ENCODE measurements around the gene KDM4C.

Gene KDM4C

DNA sequence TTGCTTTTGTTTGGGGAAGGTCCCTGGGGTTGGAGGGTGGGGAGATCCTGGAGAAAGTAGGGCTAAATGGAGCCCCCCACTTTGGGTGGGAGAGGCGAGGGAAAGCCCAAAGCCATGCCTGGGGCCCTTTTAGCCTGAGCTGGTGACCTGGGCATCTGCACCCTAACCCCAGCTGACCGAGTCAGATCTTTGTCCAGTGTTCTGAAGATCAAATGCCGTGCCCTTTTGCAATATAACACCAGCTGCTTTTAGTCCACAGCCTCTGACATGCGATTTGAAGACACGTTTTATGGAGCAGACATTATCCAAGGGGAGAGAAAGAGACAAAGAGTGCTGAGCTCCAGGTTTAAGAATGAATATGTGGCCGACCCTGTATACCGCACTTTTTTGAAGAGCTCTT lies 416.5 kb downstream of the KDM4C start:
- Histone ChIP-seq H3K4me2 (no peak overlapping the region), H3K27ac (no peak overlapping the region), H3K4me3 (IDR thresholded peaks at IDR 0.05; ENCODE audit: insufficient read depth, low read depth, low read length) (no peak overlapping the region), H3K4me1 (ENCODE audit: low read depth, poor library complexity, severe bottlenecking) (no peaks in the 10 kb centered on the region), H3K79me2 (ENCODE audit: insufficient read depth, low read depth) (no peaks in the 10 kb centered on the region), H4K20me1 (ENCODE audit: insufficient read depth) (no peaks in the 10 kb centered on the region), H2AFZ (ENCODE audit: low read depth) (no peak overlapping the region), H3K36me3 (ENCODE audit: insufficient read depth) (no peaks in the 10 kb centered on the region), H3K9ac (no peak overlapping the region), H3K27me3 (ENCODE audit: insufficient read depth, low read depth) (no peaks in the 10 kb centered on the region)
- TF ChIP-seq, protein P1, sequence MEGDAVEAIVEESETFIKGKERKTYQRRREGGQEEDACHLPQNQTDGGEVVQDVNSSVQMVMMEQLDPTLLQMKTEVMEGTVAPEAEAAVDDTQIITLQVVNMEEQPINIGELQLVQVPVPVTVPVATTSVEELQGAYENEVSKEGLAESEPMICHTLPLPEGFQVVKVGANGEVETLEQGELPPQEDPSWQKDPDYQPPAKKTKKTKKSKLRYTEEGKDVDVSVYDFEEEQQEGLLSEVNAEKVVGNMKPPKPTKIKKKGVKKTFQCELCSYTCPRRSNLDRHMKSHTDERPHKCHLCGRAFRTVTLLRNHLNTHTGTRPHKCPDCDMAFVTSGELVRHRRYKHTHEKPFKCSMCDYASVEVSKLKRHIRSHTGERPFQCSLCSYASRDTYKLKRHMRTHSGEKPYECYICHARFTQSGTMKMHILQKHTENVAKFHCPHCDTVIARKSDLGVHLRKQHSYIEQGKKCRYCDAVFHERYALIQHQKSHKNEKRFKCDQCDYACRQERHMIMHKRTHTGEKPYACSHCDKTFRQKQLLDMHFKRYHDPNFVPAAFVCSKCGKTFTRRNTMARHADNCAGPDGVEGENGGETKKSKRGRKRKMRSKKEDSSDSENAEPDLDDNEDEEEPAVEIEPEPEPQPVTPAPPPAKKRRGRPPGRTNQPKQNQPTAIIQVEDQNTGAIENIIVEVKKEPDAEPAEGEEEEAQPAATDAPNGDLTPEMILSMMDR (conservative IDR thresholded peaks at IDR 0.05; ENCODE audit: low read depth, low read length), result no peak

DNA sequence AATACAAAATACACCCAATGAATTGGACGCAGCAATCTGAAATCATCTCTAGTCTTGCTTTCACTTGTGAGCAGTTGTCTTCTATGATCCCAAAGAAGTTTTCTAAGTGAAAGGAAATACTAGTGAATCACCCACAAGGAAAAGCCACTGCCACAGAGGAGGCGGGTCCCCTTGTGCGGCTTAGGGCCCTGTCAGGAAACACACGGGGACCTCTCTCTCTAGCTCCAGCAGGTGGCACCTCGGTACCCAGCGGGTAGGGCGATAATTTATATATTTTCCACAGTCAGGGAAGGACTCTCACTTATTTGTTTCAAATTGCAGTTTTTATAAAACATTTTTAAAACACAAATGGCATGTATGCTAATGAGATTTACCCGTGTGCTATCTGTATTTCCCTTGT lies 417.1 kb downstream of the KDM4C start:
- H4K20me1 ChIP-seq (ENCODE audit: insufficient read depth), result no peaks in the 10 kb centered on the region
- no peak overlapping the region for H3K27ac ChIP-seq
- no peaks in the 10 kb centered on the region for H3K27me3 ChIP-seq (ENCODE audit: insufficient read depth, low read depth)
- H3K79me2 ChIP-seq (ENCODE audit: insufficient read depth, low read depth), result no peaks in the 10 kb centered on the region
- no peak overlapping the region for H3K4me3 ChIP-seq (IDR thresholded peaks at IDR 0.05; ENCODE audit: insufficient read depth, low read depth, low read length)
- H3K36me3 ChIP-seq (ENCODE audit: insufficient read depth), result no peaks in the 10 kb centered on the region
- TF ChIP-seq, protein P1 (conservative IDR thresholded peaks at IDR 0.05; ENCODE audit: low read depth, low read length), result no peak
- H3K4me1 ChIP-seq (ENCODE audit: low read depth, poor library complexity, severe bottlenecking), result no peaks in the 10 kb centered on the region
- H3K4me2 ChIP-seq, result no peak overlapping the region
- H3K9ac ChIP-seq, result no peak overlapping the region
- no peak overlapping the region for H2AFZ ChIP-seq (ENCODE audit: low read depth)

DNA sequence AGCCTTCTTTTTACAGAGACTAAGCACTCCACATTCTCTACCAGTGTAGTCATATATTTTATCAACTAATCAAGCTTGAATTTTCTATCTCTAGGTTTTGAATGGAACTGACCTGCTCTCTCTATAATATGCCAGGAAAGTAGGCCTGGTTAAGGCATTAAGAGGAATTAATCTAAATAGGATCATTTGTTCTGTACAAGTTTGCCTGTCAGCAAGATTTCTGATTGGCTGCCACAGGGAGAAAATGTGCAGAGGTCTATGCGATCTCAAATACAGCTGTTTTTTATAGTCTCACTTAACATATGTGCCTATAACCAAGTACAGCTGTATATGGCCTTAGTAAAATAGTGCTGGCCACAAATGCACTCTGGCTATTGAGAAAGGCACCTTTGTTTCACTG lies 418.8 kb downstream of the KDM4C start:
- Histone ChIP-seq H4K20me1 (ENCODE audit: insufficient read depth) (no peaks in the 10 kb centered on the region), H3K27me3 (ENCODE audit: insufficient read depth, low read depth) (no peaks in the 10 kb centered on the region), H3K4me1 (ENCODE audit: low read depth, poor library complexity, severe bottlenecking) (no peaks in the 10 kb centered on the region), H3K36me3 (ENCODE audit: insufficient read depth) (no peaks in the 10 kb centered on the region), H3K27ac (no peak overlapping the region), H3K9ac (no peak overlapping the region), H3K4me3 (IDR thresholded peaks at IDR 0.05; ENCODE audit: insufficient read depth, low read depth, low read length) (no peak overlapping the region), H3K79me2 (ENCODE audit: insufficient read depth, low read depth) (no peaks in the 10 kb centered on the region), H2AFZ (ENCODE audit: low read depth) (no peak overlapping the region), H3K4me2 (no peak overlapping the region)
- TF ChIP-seq, protein P1 (conservative IDR thresholded peaks at IDR 0.05; ENCODE audit: low read depth, low read length), result no peak

DNA sequence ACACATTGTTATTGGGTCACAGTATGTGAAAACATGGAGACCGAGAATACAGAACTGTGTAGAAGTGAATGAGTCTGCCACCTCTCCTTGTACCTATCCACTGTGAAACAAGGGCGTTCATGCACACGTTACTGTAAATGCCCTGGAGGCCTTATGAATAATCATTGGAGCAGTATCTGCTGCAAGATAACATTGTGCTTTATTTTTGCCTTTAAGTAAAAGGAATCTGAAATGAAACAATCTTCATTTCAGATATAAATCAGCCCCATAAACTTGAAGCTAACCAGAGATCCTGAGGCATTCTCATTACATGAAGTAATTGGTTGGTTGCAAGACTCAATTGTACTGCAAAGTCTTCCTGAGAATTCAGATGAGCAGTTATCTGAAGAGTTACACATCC lies 419.6 kb downstream of the KDM4C start:
- Histone ChIP-seq H3K4me1 (ENCODE audit: low read depth, poor library complexity, severe bottlenecking) (no peaks in the 10 kb centered on the region), H3K4me3 (IDR thresholded peaks at IDR 0.05; ENCODE audit: insufficient read depth, low read depth, low read length) (no peak overlapping the region), H3K27ac (no peak overlapping the region), H3K9ac (no peak overlapping the region), H4K20me1 (ENCODE audit: insufficient read depth) (no peaks in the 10 kb centered on the region), H3K79me2 (ENCODE audit: insufficient read depth, low read depth) (no peaks in the 10 kb centered on the region), H3K36me3 (ENCODE audit: insufficient read depth) (no peaks in the 10 kb centered on the region), H3K27me3 (ENCODE audit: insufficient read depth, low read depth) (no peaks in the 10 kb centered on the region), H2AFZ (ENCODE audit: low read depth) (no peak overlapping the region), H3K4me2 (no peak overlapping the region)
- TF ChIP-seq, protein P1 (conservative IDR thresholded peaks at IDR 0.05; ENCODE audit: low read depth, low read length), result no peak

DNA sequence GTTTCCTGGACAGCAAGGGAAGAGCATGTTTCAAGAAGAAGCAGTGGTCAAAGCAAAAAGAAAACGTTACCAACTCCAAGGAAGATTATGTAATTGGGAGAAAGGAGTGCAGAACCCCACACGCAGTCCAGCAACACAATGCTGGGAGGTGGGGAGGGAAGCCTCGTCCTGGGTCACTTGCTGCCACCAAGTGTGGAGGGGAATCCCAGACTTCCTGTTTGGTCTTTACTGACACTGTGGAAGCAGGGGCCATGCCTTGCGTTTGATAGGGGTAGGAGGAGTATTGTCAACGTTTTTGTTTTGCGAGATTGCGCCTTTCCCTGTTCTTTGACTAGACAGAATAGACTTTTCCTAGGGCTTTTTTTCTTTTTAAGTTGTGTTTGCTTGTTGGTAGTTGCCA lies 421.0 kb downstream of the KDM4C start:
- H3K27me3 ChIP-seq (ENCODE audit: insufficient read depth, low read depth), result no peaks in the 10 kb centered on the region
- no peaks in the 10 kb centered on the region for H3K36me3 ChIP-seq (ENCODE audit: insufficient read depth)
- H3K27ac ChIP-seq, result no peak overlapping the region
- H3K4me2 ChIP-seq, result no peak overlapping the region
- no peak overlapping the region for H3K4me3 ChIP-seq (IDR thresholded peaks at IDR 0.05; ENCODE audit: insufficient read depth, low read depth, low read length)
- TF ChIP-seq, protein P1 (conservative IDR thresholded peaks at IDR 0.05; ENCODE audit: low read depth, low read length), result no peak
- no peak overlapping the region for H3K9ac ChIP-seq
- no peak overlapping the region for H2AFZ ChIP-seq (ENCODE audit: low read depth)
- H3K4me1 ChIP-seq (ENCODE audit: low read depth, poor library complexity, severe bottlenecking), result no peaks in the 10 kb centered on the region
- H3K79me2 ChIP-seq (ENCODE audit: insufficient read depth, low read depth), result no peaks in the 10 kb centered on the region
- no peaks in the 10 kb centered on the region for H4K20me1 ChIP-seq (ENCODE audit: insufficient read depth)

All from KMS-11 (cell line).